HEK293T (cell line): Measurements from ENCODE around the gene TVP23A.

Source experiments
- CTCF ChIA-PET: fragments of 350-600 bp; formaldehyde crosslinking; extraction: SDS; loops from one replicate; lab custom pipeline; 2021; ENCODE audit warnings: antibody characterized with exemption, inconsistent platforms; lab: Yijun Ruan, JAX
- POLR2A ChIA-PET: fragments of 350-600 bp; formaldehyde crosslinking; extraction: SDS; loops from one replicate; lab custom pipeline; 2020; ENCODE audit warnings: antibody characterized with exemption, inconsistent platforms; lab: Yijun Ruan, JAX
- DNase-seq: peaks from one replicate; pipeline ENCODE4 v3.0.0; 2012; ENCODE audit warnings: mixed read lengths; ENCODE audit errors: extremely low spot score
- ARNT ChIP-seq: fragments of 450-650 bp; IDR thresholded peaks from 2 replicates; pipeline ENCODE4 v1.6.1; 2017; ENCODE audit warnings: mild to moderate bottlenecking
- BHLHE40 ChIP-seq: fragments of 450-650 bp; IDR thresholded peaks from 2 replicates; pipeline ENCODE4 v1.6.1; 2016; ENCODE audit warnings: mild to moderate bottlenecking, moderate library complexity, borderline replicate concordance
- CTBP1 ChIP-seq: fragments of 450-650 bp; IDR thresholded peaks from 2 replicates; pipeline ENCODE4 v1.6.1; 2016; ENCODE audit warnings: borderline replicate concordance
- ELF4 ChIP-seq: fragments of 450-650 bp; IDR thresholded peaks from 2 replicates; pipeline ENCODE4 v1.6.1; 2017; ENCODE audit warnings: antibody characterized with exemption
- FOXA1 ChIP-seq: fragments of 450-650 bp; IDR thresholded peaks from 2 replicates; pipeline ENCODE4 v1.6.1; 2016; ENCODE audit warnings: mild to moderate bottlenecking
- FOXK2 ChIP-seq: fragments of 450-650 bp; IDR thresholded peaks from 2 replicates; pipeline ENCODE4 v1.6.1; 2016; ENCODE audit warnings: mild to moderate bottlenecking
- FOXM1 ChIP-seq: fragments of 450-650 bp; IDR thresholded peaks from 2 replicates; pipeline ENCODE4 v1.6.1; 2017; ENCODE audit warnings: mild to moderate bottlenecking, borderline replicate concordance
- HDGF ChIP-seq: fragments of 450-650 bp; IDR thresholded peaks from 2 replicates; pipeline ENCODE4 v1.6.1; 2017; ENCODE audit warnings: antibody characterized with exemption, borderline replicate concordance
- L3MBTL2 ChIP-seq: fragments of 450-650 bp; conservative IDR thresholded peaks from 2 replicates; pipeline ENCODE4 v1.6.1; 2016; ENCODE audit warnings: mild to moderate bottlenecking
- LEF1 ChIP-seq: fragments of 450-650 bp; IDR thresholded peaks from 2 replicates; pipeline ENCODE4 v1.6.1; 2017; ENCODE audit warnings: mild to moderate bottlenecking, borderline replicate concordance
- NFRKB ChIP-seq: fragments of 450-650 bp; IDR thresholded peaks from 2 replicates; pipeline ENCODE4 v1.6.1; 2016; ENCODE audit warnings: mild to moderate bottlenecking, moderate library complexity
- SP1 ChIP-seq: fragments of 450-650 bp; IDR thresholded peaks from 2 replicates; pipeline ENCODE4 v1.6.1; 2017
- SUZ12 ChIP-seq: fragments of 450-650 bp; IDR thresholded peaks from 2 replicates; pipeline ENCODE4 v1.6.1; 2016; ENCODE audit warnings: mild to moderate bottlenecking
- TARDBP ChIP-seq: fragments of 450-650 bp; IDR thresholded peaks from 2 replicates; pipeline ENCODE4 v1.6.1; 2016
- ZNF384 ChIP-seq: fragments of 450-650 bp; IDR thresholded peaks from 2 replicates; pipeline ENCODE4 v1.6.1; 2016
- TF ChIP-seq, protein P1 (sequence below): fragments of 450-650 bp; IDR thresholded peaks from 2 replicates; pipeline ENCODE4 v1.6.1; 2016

TVP23A gene

DNA sequence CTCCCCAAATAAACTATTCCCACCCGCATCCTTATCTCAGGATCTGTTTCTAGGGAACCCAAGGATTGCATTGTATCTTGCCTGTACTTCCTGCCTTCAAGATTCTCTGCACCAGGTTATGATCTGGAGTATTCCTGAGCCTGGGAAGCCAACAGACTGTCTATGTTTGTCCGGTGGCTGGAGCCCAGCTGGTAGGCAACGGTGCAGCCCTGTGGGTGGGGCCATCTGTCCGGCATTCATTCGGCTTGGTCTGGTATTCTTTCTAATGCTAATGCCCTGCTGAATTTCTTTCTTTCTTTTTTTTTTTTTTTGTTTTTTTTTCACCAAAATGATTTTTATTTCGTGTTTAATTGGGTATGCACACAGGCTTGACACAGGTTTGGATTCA is 20.7 kb upstream of the TVP23A start:
- DNase-seq, result no peak
- ChIA-PET CTCF (no interaction called here), POLR2A (no interaction called here)
- TF ChIP-seq HDGF (no peak), ELF4 (no peak), TARDBP (no peak), CTBP1 (no peak), LEF1 (no peak), FOXA1 (no peak), ZNF384 (no peak), SP1 (no peak), NFRKB (no peak), FOXK2 (no peak), ARNT (no peak), BHLHE40 (no peak), L3MBTL2 (no peak)
- TF ChIP-seq, protein P1, sequence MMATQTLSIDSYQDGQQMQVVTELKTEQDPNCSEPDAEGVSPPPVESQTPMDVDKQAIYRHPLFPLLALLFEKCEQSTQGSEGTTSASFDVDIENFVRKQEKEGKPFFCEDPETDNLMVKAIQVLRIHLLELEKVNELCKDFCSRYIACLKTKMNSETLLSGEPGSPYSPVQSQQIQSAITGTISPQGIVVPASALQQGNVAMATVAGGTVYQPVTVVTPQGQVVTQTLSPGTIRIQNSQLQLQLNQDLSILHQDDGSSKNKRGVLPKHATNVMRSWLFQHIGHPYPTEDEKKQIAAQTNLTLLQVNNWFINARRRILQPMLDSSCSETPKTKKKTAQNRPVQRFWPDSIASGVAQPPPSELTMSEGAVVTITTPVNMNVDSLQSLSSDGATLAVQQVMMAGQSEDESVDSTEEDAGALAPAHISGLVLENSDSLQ, result no peak

DNA sequence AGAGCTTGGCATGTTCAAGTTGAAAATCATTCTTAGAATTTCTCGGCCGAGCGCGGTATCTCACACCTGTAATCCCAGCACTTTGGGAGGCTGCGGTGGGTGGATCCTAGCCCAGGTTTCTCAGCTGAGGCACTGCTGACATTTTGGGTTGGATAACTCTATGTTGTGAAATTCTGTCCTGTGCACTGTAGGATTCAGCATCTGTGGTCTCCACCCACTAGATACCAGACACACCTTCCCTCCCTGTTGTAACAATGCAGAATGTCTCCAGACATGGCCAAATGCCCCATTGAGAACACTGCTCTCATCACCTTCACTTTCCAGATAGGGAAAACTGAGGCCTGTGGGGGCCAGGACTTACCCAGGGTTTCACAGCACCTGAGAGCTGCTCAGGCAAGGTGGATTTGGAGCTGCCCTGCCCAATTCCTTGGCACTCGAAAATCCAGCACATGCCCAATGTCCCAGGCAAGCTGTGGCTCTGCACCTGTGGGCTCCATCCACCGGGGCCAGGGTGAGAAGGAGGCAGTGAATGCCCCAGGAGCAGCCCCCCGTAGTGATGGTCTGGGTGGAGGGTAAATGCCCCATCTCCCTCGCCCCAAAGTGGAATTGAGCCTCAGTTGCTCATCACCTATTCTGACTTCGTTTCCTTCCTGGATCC is 20.2 kb upstream of the TVP23A start:
- DNase-seq, result no peak
- CTCF ChIA-PET, result no interaction called here
- no peak for TF ChIP-seq SP1
- TF ChIP-seq NFRKB, result no peak
- TF ChIP-seq FOXA1, result no peak
- no peak for TF ChIP-seq ELF4
- POLR2A ChIA-PET, result no interaction called here

DNA sequence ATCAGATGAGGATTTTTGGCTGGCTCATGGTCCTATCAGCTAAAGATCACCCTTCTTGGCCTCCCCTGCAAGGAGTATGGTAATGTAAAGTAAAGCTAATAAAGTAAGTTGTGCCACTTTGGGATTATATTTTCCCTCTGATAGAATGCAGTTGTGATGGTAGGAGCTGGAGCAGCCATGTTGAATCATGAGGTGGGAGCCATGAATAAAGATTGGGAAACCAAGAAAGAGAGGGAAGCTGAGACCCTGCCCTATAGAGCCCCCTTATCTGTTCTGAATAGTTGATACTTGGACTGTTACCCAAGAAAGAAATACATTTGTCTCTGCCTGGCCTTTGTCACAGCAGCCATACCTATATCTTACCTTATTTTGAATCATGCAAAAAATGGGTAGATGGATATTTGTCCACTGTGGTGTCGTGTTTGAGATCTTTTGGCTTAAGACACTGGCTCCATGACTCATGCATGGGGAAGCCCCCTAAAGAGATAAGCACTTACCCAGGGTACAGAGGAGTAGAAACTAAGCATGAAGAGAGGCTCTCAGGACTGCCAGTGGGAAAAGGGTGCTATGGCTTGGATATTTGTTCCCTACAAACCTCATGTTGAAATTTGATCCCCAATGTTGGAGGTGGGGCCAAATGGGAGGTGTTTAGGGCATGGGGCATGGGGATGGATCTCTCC is 17.7 kb upstream of the TVP23A start:
- POLR2A ChIA-PET, result no interaction called here

DNA sequence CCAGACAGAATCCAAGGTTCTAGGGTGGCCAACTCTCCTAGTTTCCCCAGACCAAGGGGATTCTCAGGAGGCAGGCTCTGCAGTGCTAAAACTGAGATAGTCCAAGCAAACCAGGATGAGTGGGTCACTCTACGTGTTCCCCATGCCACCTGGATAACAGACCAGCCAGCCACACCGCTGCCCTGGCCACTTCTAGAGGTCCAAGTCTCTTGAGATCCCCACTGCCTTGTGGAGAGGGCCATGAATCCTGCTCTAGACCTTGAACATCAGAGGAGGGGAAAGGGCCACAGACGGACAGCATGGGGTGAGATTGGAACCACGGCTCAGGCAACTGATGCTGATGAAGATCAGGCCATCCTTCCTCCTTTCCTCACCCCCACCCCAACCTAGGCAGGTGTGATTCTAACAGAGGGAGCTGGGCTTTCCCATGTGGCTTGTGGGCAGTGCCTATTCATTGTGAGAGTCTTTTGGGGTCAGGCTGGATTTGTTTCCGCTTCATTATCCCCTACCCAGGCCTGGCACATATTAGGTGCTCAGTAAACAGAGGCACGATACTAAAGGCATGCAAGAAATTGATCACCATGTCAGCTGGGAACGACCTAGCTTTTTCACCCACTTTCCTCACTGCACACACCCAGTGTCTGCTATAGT is 16.8 kb upstream of the TVP23A start:
- ChIA-PET CTCF (no interaction called here), POLR2A (no interaction called here)
- DNase-seq, result no peak
- TF ChIP-seq FOXM1, result no peak
- no peak for TF ChIP-seq TARDBP
- no peak for TF ChIP-seq L3MBTL2
- TF ChIP-seq SP1, result no peak
- no peak for TF ChIP-seq LEF1
- TF ChIP-seq FOXK2, result no peak
- TF ChIP-seq NFRKB, result no peak
- no peak for TF ChIP-seq ZNF384
- TF ChIP-seq ELF4, result no peak
- no peak for TF ChIP-seq FOXA1
- TF ChIP-seq HDGF, result no peak
- no peak for TF ChIP-seq SUZ12
- no peak for TF ChIP-seq BHLHE40
- TF ChIP-seq, protein P1, result no peak
- TF ChIP-seq CTBP1, result no peak

More for the DNA sequence above, 17.7 kb upstream of the TVP23A start:
- DNase-seq, result no peak
- CTCF ChIA-PET, result interaction anchor here (0.6 kb wide), 1 partner anchor 1826 kb away, joined by 3 read pairs; no protein-coding TSS in a partner anchor
- TF ChIP-seq L3MBTL2 (no peak), CTBP1 (no peak), ARNT (no peak), SP1 (no peak), LEF1 (no peak), FOXM1 (no peak), TARDBP (no peak), FOXK2 (no peak), ZNF384 (no peak), BHLHE40 (no peak), HDGF (no peak), NFRKB (no peak)
- TF ChIP-seq, protein P1, result no peak

DNA sequence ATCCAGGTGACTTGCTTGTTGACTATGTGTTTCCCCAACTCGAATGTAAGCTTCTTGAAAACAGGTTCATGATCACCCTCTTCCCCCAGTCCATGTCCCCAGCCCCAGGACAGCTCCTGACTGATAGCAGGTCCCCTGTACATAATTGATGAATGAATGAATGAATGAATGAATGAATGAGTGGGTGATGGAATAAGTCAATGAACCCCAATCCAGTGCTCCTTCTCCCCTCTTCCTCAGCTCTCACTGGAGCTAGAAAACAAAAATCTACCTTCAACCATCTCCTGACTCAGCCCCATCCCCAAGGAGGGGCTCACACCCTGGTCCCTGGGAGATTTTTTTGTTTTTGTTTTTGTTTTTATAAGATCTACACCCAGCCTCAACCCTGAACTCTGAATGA is 16.2 kb upstream of the TVP23A start:
- POLR2A ChIA-PET, result no interaction called here
- CTCF ChIA-PET, result interaction anchor here (0.5 kb wide), 1 partner anchor 973 kb away, joined by 4 read pairs; no protein-coding TSS in a partner anchor
- TF ChIP-seq ARNT (no peak), FOXK2 (no peak), BHLHE40 (no peak), HDGF (no peak), LEF1 (no peak), FOXM1 (no peak), ELF4 (no peak), SP1 (no peak), NFRKB (no peak), L3MBTL2 (no peak), TARDBP (no peak), ZNF384 (no peak)
- TF ChIP-seq, protein P1, result no peak
- no peak for DNase-seq
